ENCODE results near the gene SIX3. TPM values are rescaled to one million over a fixed set of nuclear protein-coding genes. Genes with fewer than 3 reads are reported as not detected.

The SIX3 gene
- total RNA-seq, 1 experiment from 2014 or later: not detected

DNA sequence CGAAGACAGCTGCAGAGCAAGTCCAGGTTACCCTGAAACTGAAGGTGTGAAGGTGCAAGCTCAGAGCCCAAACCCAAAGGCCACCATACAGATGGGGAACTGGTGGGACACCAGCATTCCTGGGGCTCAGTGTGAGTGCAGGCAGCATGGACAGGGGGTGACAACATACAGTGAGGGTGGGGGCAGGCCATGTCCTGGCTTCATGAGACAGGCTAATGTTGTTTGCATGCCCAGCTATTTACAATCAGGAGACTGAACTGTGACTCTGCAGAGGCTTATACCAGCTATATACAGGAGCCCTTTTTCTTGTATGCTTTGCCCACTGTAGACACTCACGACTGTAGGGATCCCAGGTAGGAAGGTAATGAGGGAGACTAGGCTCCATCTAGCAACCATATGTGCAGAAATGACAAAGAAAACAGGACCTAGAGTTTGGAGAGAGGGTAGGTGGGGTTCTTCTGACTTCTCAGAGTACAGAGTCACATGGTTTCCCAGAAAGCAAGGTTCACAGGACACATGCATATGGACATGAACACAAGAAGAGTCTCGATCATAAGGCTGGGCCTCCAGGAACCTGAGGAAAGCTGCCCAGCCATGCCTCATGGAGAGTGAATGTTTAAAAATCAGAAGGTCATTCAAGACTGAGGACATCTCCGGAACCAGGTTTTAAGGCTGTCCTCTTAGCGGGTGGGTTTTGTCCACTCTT is 26.4 kb downstream of the SIX3 start:
- DNase-seq (ENCODE audit: low read depth, low spot score): no peak
- in situ Hi-C loops (cut with HindIII; ENCODE audit: low pct_unique_long_range_greater_than_20kb, low sequenced_read_pairs): no loop called here

DNA sequence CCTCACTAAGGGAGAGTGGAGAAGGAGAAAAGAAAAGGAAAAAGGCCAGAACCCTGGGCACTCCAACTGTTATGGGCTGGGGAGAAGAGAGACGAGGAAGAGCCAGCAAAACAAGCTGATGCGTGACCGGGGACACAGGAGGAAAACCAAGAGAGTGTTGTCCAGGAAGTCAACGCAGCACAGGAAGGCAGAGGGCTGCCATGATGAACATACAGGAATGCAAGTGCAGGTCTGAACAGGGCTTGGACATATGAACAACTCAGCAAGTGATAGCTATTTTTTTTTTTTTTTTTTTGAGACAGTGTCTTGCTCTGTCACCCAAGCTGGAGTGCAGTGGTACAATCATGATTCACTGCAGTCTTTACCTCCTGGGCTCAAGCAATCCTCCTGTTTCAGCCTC is 28.4 kb downstream of the SIX3 start:
- in situ Hi-C loops (cut with HindIII; ENCODE audit: low pct_unique_long_range_greater_than_20kb, low sequenced_read_pairs): no loop called here

DNA sequence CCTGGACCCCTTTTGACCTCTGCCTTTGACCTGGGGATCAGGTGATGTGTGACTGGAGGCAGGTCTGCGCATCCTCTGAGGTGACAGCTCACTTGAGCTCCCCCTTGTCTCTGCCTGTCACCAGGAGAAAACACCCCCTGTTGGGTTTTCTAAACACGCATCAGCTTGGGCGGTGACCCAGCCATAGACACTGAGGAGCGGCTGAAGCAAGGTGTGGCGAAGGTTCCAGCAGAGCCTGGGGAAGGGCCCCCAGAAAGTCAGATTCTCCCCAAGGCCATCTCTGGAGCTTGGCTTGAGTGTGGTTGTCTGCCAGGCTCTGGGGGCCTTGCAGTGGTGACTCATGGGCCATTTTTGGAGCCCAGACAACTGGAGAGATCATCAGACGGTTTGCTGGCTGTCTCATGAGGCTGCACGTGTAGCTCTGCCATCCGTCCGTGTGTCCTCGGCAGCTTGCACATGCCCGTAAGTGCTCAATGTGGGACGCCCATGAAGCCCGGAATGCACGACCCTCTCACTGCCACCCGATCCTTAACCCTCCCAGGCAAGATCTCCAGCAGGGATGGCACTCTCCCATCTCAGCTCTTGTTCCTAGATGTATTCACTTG is 29.4 kb downstream of the SIX3 start:
- no peak for DNase-seq (ENCODE audit: low read depth, low spot score)
- in situ Hi-C loops (cut with HindIII; ENCODE audit: low pct_unique_long_range_greater_than_20kb, low sequenced_read_pairs): no loop called here

More for the DNA sequence above, 28.4 kb downstream of the SIX3 start:
- no peak for DNase-seq (ENCODE audit: low read depth, low spot score)

DNA sequence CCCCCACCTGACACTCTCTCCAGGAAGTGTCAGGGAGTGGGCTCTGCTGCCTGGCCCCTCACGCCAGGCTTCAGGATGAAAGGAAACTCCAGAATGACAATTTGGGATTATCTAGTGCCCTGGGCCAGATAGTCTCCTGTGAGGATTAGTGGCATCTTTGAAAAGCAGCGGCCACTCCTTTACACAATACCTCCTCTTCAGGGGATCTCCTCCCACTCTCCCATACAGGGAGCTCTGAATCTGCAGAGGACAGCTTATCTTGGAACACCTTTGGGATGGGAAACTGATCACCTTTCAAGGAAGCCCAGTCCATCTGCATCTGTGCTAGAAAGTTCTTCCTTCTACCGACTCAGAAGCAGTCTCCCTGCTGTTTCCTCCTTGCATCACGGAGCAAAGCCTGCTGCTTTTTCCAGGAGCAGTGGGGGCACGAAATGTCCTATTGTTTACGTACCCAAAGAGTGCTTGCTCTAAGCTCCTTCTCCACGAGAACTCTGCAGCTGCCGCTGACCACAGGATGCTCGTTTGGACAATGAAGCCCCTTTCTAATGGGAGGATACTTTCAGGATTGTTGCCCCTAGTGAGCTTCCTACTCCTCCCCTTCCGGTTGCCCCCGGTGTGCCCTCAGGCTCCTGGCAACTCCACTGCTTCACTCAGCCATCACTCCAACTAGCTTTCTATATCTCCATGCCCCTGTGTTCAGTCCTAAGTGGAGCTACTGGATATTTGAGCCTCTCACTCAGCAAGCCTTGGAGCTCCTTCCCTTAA is 31.5 kb downstream of the SIX3 start:
- DNase-seq (ENCODE audit: low read depth, low spot score): peak; percentile 27
- in situ Hi-C loops (cut with HindIII; ENCODE audit: low pct_unique_long_range_greater_than_20kb, low sequenced_read_pairs): no loop called here

DNA sequence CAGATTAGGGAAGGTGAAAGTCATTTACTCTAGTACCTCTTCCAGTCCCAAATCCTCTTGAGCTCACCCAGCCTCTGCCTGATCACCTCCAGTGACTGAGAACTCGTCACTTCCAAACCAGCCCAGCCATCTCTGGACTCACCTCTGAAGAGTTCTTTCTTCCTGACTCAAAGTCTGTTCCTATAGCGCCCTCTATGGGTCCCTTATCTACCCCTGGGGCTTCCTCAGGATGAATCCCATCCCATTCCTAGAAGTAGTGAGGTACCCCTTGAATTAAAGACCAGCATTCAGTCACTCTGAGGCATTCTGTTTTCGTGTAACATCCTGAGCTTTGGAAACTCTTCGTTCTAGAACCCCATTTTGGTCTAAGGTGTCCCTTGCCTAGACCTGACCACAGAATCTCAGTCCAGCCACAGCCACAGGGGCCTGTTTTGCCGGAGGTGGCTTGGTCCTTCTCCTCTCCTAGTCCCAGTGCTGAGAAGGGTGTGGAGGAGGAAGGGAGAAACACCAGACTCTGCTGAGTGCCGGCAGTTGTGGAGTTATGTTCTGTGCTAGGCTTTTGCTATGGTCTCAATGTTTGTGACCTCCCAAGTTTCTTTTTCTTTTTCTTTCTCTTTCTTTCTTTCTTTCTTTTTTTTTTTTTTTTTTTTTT is 32.7 kb downstream of the SIX3 start:
- in situ Hi-C loops (cut with HindIII; ENCODE audit: low pct_unique_long_range_greater_than_20kb, low sequenced_read_pairs): no loop called here
- peak; percentile 91 for DNase-seq (ENCODE audit: low read depth, low spot score)

DNA sequence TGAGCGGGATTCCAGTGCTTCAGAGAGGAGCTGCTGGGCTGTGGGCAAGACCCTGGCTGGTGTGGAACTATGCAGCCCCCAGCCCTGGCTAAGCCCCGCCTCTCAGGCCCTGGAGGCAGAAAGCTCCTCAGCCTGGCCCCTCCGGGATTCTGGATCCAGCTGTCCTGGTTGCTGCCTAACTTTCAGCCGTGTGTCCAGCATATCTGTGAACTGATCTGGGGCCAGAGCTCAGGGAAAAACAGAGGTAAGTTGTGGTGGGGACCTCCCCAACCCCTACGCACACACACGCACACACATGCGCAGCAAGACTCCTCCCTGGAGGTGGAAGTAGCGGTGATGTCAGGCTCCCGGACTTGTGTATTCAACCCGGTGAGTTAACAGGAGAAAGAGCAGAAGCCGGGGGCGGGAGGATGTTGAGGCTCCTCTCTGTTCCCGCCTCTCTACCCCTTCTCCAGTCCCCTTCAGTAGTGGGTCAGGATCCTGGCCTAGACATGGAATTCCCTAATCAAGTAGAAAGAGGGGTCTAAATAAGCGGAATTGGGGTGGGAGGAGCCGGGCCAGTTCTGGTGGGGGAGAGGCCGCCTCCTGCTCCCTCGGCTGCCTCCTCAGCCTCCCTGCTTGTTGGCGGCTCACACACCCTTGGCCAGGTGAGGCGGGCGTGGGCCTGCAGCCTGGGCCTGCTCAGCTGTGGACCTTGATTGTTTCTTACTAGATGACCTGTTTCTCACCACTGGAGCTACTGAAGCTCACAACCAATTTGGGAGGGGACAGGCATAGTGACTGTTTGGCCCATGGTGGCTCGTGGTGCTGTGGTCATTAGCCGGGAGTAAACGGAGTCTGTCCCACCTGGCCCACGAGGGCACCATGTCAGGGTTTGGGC is 34.3 kb downstream of the SIX3 start:
- in situ Hi-C loops (cut with HindIII; ENCODE audit: low pct_unique_long_range_greater_than_20kb, low sequenced_read_pairs): no loop called here
- no peak for DNase-seq (ENCODE audit: low read depth, low spot score)

DNA sequence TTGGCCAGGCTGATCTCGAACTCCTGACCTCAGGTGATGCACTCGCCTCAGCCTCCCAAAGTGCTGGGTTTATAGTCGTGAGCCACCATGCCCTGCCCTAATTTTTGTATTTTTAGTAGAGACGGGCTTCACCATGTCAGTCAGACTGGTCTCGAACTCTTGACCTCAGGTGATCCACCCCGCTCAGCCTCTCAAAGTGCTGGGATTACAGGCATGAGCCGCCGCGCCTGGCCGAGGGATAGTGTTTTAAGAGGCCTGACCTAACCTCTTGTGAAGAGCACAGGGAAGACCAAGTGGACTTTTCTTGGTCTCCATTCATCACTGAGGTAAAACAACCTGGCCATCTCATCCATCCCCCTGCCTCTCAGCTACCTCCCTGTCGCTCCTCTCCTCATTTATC is 38.1 kb downstream of the SIX3 start:
- in situ Hi-C loops (cut with HindIII; ENCODE audit: low pct_unique_long_range_greater_than_20kb, low sequenced_read_pairs): no loop called here
- no peak for DNase-seq (ENCODE audit: low read depth, low spot score)

DNA sequence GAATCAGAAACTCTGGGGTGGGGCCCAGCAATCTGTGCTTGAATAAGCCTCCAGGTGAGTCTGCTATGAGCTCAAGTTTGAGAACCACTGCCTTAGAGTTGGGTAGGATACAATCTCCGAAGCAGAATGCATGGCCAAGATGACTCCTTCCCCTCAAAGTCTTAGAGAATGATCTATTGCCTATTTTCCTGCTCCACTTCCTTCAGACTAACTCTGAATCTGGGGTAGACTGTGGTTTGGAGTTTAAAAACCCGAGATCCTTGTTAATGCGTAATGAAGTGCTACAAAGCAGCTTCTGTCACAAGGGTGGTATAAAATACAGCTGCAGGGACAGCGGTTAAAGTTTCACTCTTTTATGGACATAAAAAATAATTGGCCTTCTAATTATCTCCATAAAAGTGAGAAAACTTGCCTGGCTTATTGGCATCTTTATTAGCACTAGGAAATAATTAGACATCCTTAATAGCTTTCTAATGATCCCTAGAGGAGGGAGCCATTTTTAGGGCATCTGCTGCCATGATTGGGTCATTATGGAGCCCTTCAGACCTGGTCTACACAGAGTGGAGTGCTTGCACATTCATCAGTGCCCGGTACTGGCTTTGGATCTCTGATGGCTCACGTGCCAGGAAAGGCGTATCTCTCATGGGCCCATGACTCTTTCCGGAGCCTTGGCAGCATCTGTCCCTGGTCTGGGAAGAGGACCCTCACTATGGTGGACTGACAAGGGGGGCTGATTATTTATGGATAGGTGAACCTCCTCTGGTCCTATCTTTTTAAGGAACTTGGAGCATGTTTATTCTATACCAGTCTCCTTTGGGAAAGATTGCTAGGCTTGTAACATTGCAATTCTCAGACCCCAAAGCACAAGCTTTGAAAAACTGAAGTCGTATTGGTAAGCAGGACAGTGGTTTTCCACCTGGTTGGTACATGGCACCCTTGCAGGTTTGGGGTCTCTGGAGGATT is 39.5 kb downstream of the SIX3 start:
- in situ Hi-C loops (cut with HindIII; ENCODE audit: low pct_unique_long_range_greater_than_20kb, low sequenced_read_pairs): no loop called here

DNA sequence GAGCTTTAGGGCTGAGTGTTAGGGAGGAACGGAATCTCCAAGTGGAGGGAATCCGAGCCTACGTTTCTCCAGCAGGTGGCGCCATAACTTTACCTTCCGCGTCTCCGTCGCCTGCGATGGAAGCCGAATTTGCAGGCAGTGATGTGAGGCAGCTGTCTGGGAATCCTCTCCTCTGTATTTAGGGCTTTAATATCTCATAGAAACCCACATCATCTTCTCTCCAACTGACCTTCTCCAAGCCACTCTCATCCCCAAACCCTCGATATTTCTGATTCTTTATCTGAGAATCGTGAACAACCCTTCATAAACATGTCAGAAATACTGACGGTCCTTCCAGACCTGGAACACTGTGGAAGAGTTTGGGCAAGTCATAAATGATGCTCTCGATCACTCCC is 40.2 kb downstream of the SIX3 start:
- in situ Hi-C loops (cut with HindIII; ENCODE audit: low pct_unique_long_range_greater_than_20kb, low sequenced_read_pairs): no loop called here
- peak; percentile 83 for DNase-seq (ENCODE audit: low read depth, low spot score)

More for the DNA sequence above, 39.5 kb downstream of the SIX3 start:
- DNase-seq (ENCODE audit: low read depth, low spot score): no peak

DNA sequence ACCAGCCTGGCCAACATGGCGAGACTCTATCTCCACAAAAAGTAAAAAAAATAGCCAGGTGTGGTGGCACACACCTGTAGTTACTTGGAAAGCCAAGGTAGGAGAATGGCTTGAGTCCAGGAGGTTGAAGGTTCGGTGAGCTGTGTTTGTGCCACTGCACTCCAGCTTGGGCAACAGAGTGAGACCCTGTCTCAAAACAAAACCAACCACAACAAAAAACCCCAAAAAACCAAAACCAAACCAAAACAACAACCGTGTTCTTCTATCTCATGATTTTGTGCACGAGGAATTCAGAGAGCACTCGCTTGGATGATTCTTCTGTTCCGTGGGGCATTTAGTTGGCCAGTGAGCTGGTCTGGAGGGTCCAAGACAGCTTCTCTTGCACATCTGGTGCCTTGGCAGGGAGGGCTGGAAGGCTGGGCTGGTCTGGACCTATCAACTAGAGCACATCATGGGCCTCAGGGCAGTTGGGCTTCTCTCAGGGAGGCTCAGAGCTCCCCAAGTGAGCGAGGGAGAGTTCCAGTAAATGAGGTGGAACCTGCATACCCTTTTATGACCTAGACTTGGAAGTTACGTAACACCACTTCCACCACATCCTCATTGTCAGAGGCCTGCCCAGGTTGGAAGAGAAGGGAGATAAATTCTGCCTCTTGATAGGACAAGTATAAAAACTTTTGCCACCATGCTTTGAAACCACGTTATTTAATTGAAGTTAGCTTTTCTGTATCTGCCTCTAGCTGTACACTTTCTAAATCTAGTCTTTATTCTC is 42.5 kb downstream of the SIX3 start:
- in situ Hi-C loops (cut with HindIII; ENCODE audit: low pct_unique_long_range_greater_than_20kb, low sequenced_read_pairs): no loop called here
- no peak for DNase-seq (ENCODE audit: low read depth, low spot score)

DNA sequence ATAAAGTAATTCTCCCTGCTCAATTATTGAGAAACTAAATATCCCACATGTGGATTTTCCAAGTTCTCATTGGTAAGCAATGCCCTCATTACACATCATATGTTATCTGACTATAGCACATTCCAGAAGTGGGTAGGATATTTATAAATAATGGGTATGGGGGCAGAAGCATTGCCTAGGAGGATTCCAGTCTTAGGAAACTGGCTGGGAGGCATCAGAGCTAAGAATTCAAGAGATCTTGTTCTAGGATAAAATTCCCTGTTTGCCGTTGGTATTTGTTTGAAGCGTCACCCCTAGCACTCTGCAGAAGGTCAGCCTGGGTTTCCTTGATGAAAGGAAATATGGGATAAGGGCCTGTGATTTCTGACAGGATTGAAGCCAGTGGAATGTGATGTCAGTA is 47.7 kb downstream of the SIX3 start:
- in situ Hi-C loops (cut with HindIII; ENCODE audit: low pct_unique_long_range_greater_than_20kb, low sequenced_read_pairs): no loop called here
- no peak for DNase-seq (ENCODE audit: low read depth, low spot score)

DNA sequence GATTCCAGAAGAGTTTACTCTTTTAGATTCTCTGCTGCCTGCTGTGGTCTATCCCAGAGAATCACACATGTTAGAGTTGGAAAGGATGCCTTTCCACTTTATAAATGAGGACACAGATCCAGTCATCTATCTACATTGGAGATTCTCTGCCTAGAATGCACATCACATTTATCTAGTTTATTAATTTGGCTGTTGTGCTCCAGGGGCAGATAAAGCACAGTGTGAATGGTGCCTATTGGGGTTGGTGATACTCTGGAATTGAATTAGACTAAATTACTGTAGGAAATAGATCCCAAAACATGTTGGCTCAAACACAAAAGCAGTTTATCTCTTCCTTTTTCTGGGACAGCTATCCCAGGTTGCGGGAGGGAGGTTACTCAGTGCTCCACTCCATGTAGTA is 52.9 kb downstream of the SIX3 start:
- DNase-seq (ENCODE audit: low read depth, low spot score): no peak
- in situ Hi-C loops (cut with HindIII; ENCODE audit: low pct_unique_long_range_greater_than_20kb, low sequenced_read_pairs): no loop called here
